ENCODE results near the gene RANBP2.

GRCh38 chr2:108813732-108814131, 94.5 kb downstream of the RANBP2 start:
- TF ChIP-seq EZH2phosphoT487 (IDR thresholded peaks at IDR 0.05; ENCODE audit: insufficient read depth, low read depth) (no peak), EZH2 (IDR thresholded peaks at IDR 0.05; ENCODE audit: insufficient read depth, poor library complexity, severe bottlenecking) (no peak)
